ACC112 (cell line): ENCODE measurements around the gene RCOR1.
A peak's percentile ranks its signal among the peaks of the same experiment; 100 is the strongest.
"Not testable (repeated sequence)": the region's sequence is repeated elsewhere in the genome, so short reads cannot be mapped to it uniquely, and the experiment has no call there.

Source experiments
- H2AFZ ChIP-seq: fragments of 200-600 bp; sonication (generic); one replicate; pipeline ENCODE4 v1.6.0; 2017; ENCODE audit warnings: antibody characterized with exemption, low read length; ENCODE audit not compliant: unreplicated experiment
- H3K27ac ChIP-seq: fragments of 200-600 bp; sonication (generic); 2 replicates; pipeline ENCODE4 v1.5.1; 2014; ENCODE audit warnings: low read depth, mild to moderate bottlenecking, antibody characterized with exemption, low read length, moderate library complexity
- H3K27me3 ChIP-seq: fragments of 200-600 bp; sonication (generic); 2 replicates; pipeline ENCODE4 v1.6.1; 2014; ENCODE audit warnings: mild to moderate bottlenecking, antibody characterized with exemption, low read length, moderate library complexity, mixed read lengths; ENCODE audit not compliant: insufficient read depth
- H3K36me3 ChIP-seq: fragments of 200-600 bp; sonication (generic); 2 replicates; pipeline ENCODE4 v1.6.1; 2016; ENCODE audit warnings: mild to moderate bottlenecking, antibody characterized with exemption, low read length, moderate library complexity, mixed read lengths; ENCODE audit not compliant: insufficient read depth
- H3K4me1 ChIP-seq: fragments of 200-600 bp; sonication (generic); one replicate; pipeline ENCODE4 v1.6.1; 2016; ENCODE audit warnings: low read length, mixed read lengths; ENCODE audit not compliant: insufficient read depth, unreplicated experiment, control insufficient read depth
- H3K4me3 ChIP-seq: fragments of 200-600 bp; sonication (generic); 2 replicates; pipeline ENCODE4 v1.5.1; 2014; ENCODE audit warnings: mild to moderate bottlenecking, low read depth, low read length
- H3K79me2 ChIP-seq: fragments of 200-600 bp; sonication (generic); one replicate; pipeline ENCODE4 v1.6.0; 2016; ENCODE audit warnings: low read length; ENCODE audit not compliant: control insufficient read depth, unreplicated experiment, insufficient read depth

RCOR1 gene

DNA sequence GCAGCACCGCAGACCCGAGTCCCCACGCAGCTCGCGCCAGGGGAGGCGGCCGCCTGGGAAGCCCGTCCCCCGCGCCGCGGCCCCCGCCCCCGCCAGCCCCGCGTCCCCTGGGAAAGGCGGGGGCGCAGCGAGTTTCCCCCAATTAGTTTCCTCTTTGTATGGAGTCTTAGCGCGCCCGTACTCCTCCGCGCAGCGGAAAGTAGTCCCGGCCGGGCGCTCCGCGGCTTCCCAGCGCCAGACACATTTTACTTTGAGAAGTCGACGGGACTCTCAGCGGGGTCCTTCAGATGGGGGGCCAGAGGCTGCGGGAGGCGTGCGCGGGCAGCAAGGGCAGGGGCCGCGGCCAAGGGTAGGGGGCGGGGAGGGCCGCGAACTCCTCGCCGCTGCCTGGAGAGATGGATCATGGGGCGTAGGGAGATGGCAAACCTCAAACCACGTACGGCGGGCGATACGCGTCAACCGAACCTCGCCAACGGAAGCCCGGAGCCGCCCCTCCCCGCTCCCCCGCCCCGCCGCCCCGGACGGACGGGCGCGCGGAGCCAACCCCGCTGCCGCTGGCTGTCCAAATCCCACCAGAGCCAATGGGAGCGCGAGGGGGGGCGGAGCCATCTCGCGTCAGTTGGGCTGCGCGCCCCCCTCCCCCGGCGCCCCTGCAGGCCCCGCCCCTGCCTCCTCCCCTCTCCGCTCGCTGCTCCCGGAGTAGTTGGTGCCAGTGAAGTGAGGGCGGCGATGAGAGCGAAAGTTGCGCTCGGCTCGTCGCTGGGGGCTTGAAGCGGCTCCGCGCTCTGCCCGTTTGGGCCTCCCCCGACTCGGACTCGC, at the start of gene RCOR1:
Gene RCOR1, plus strand, starts transcription at position 706 of the 819 bp plus-strand sequence. CDS start 238 bp downstream, outside the sequence.
- Histone ChIP-seq H3K79me2 (peaks cover 43% of the 10 kb centered on the region), H2AFZ (peak within 1 kb of the TSS; percentile 97), H3K27ac (peak within 1 kb of the TSS; percentile 99), H3K4me3 (peak within 1 kb of the TSS; percentile 97), H3K27me3 (no peaks in the 10 kb centered on the region), H3K4me1 (peaks cover 25% of the 10 kb centered on the region), H3K36me3 (no peaks in the 10 kb centered on the region; the same call in 1 of the 2 replicates)

DNA sequence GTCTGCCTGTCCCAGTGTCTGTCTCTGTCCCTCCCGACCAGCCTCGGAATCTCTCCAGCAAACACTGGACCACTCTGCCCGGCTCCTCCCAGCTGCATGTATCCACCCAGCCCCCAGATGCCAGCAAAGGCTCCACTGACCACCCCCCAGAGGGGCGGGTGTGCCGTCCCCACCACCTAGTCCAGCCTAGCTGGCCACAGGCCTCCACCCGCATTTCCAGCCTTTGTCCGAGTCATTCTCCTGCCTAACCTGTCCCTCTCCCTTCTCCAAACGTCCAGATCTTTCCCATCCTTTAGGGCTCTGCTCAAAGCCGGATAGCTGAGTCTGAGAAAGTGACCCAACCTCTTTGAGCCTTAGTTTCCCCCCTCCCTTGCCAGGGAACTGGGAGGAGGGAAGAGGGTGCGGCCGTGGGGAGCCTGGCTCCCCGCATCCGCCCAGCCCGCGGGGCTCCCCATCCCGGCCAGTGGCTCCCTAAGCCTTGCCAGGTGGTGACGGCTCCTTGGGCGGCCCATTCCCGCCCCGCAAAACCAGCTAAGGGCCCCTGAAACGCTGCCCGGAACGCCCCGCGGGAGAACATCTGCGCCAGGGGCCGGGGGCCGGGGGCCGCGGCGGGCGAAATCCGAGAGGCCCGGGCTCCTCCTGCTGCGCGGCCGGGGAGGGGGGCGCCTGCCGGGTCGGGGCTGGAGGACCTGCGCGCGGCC, 48.3 kb upstream of the RCOR1 start:
- peaks cover 12% of the 10 kb centered on the region for H3K4me1 ChIP-seq
- H3K79me2 ChIP-seq = no peaks in the 10 kb centered on the region
- no peak overlapping the region for H3K4me3 ChIP-seq
- no peak overlapping the region for H3K27ac ChIP-seq
- H3K36me3 ChIP-seq = no peaks in the 10 kb centered on the region
- H3K27me3 ChIP-seq = peaks cover 20% of the 10 kb centered on the region
- H2AFZ ChIP-seq = no peak overlapping the region

DNA sequence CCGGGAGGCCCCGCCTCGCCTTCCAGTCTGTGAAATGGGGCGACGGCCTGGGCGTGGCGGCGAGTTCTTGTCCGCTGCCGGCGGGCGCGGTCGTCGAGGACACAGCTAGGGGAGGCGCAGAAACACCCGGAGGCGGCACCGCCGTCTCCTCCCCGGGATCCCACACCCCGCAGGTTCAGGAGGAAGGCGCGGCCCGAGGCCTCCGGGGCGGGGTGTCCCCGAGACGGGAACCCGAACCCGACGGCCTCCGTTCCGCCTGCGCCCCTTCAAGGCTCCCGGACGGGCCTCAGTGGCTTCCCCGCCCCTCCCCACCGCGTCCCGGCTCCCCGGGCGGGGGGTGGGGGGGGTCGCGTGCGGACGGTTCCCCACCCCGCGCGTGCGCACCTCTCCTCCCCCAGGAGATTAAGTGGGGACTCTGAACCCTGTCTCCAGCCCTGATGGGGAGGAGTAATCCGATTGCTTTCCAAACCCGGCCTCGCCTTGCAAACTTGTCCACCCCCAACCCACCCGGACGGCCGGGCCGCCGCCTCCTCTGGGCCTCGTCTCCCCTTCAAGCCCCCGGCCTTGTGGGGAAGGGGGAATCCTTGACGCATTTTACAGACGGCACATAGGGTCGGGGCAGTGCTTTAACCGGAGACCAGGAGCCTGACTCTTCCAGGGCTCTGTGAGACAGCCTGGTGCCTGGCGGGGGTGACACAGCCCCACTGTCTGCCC, 47.5 kb upstream of the RCOR1 start:
- Histone ChIP-seq H3K79me2 (no peaks in the 10 kb centered on the region), H3K27ac (no peak overlapping the region), H3K36me3 (no peaks in the 10 kb centered on the region), H2AFZ (no peak overlapping the region), H3K27me3 (peaks cover 20% of the 10 kb centered on the region), H3K4me3 (no peak overlapping the region), H3K4me1 (peaks cover 4% of the 10 kb centered on the region)

DNA sequence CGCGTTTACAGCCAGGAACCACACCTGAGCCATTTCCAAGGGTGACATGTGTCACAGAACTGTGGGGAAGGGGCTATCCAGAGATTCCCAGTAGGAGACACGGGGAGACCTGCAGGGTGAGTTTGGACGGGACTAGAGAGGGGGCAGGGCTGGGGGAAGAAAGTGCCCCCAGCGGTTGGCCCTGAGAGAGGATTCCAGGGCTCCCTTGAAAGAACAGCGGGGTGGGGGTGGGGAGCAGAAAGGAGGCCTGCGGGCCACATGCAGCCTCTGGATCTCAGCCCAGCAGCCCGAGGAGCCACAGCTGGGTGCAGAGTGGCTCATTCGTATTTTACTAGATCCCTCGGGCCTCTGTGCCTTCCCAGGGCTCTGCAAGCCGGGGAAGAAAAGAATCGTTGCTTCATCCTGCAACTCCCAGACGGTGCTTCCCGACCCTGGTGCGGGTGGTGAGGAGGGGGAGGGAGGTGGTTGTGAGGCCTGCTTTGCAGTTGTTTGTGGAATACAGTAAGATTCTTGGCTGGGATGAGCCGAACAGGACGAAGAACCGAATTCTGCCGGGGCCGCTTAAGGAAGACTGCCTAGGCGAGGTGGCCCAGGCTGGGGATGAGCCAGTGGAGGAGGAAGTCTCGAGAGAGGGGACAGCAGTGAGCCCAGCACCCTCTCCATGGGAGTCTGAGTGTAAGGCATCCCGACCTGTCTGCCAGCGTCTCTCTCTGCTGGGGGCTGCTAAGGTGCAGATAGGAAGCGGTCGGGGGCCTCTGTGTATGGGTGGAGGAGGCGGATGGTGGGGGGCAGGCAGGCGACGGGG, 46.8 kb upstream of the RCOR1 start:
- H3K4me1 ChIP-seq = no peaks in the 10 kb centered on the region
- no peak overlapping the region for H3K27ac ChIP-seq
- no peaks in the 10 kb centered on the region for H3K79me2 ChIP-seq
- H3K27me3 ChIP-seq = peaks cover 20% of the 10 kb centered on the region
- no peaks in the 10 kb centered on the region for H3K36me3 ChIP-seq
- H3K4me3 ChIP-seq = no peak overlapping the region
- H2AFZ ChIP-seq = no peak overlapping the region

DNA sequence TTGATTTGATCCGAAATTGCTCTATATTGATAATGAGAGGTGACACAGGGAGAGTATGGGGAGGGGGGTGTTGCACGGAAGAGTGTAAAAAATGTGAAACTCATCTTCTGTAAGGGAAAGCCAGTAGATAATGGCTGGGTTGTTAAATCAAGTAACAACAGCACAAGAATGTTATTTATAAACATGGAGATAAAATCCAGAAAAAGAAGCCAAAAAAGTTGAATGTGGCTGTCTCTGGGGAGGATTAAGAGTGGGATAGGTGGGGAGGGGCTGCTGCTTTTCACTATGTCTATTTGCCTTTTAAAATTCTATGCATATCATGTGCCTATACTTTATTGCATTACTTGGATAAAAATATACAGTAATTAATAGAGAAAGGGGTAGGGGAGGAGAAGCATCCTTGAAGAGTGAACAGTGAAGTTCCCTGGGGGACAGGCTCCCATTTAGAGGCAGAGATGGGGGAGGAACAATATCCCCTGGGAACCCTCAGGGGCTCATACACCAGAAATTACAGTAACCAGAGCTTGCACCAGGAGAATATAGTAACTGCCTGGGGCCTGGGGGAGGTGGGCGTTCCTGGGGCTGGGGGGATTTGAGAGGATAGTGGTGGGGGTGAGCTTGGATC, 43.7 kb upstream of the RCOR1 start:
- H3K4me3 ChIP-seq = no peak overlapping the region
- peaks cover 17% of the 10 kb centered on the region for H3K4me1 ChIP-seq
- no peaks in the 10 kb centered on the region for H3K79me2 ChIP-seq
- no peak overlapping the region for H3K27ac ChIP-seq
- H2AFZ ChIP-seq = no peak overlapping the region
- no peaks in the 10 kb centered on the region for H3K36me3 ChIP-seq
- H3K27me3 ChIP-seq = peaks cover 20% of the 10 kb centered on the region

DNA sequence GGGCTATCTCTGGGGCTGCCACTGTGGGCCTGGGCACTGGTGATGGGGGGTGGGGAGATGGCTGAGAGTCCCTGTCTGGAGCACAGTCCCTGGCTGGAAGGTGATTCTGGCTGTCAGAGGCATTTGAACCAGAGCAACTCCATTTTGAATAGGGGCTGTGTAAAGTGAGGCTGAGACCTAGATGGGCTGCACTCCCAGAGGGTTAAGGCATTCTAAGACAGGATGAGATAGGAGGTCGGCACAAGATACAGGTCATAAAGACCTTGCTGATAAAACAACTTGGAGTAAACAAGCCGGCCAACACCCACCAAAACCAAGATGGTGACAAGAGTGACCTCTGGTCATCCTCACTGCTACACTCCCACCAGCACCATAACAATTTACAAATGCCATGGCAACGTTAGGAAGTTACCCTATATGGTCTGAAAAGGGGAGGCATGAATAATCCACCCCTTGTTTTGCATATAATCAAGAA, 41.5 kb upstream of the RCOR1 start:
- H3K36me3 ChIP-seq, H3K4me3 ChIP-seq, H3K27ac ChIP-seq, H3K79me2 ChIP-seq, H2AFZ ChIP-seq, H3K27me3 ChIP-seq: not testable (repeated sequence)
- H3K4me1 ChIP-seq = peaks cover 22% of the 10 kb centered on the region

DNA sequence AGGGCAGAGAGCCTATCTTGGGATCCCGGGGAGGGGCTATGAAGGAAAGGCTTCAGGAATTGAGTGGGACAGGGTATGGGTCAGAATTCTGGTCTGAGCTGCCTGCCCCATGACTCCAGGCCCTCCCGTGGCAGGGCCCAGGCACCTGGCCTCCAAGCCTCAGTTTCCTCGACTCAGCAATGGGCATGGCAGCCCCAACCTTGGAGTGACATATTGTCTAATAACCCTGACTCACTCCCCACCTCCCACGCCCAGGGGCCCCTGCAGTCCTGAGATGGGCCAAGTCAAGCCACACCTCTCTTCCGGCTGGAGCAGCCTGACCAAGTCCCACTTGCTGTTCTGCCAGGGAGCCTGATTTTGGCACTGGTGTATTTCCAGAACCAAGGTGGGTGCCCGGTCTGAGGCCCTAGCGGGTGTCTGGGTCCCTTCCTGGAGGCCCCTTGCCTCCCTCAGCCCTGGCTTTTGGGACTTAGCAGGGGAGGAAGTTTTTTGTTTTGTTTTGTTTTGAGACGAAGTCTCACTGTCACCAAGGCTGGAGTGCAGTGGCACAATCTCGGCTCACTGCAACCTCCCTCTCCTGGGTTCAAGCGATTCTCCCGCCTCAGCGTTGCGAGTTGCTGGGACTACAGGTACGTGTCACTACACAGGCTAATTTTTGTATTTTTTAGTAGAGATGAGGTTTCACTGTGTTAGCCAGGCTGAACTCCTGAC, 40.3 kb upstream of the RCOR1 start:
- H3K4me1 ChIP-seq = peaks cover 22% of the 10 kb centered on the region
- H3K27ac ChIP-seq = peak overlapping the region; percentile 42
- H3K79me2 ChIP-seq = no peaks in the 10 kb centered on the region
- peak overlapping the region; percentile 20 for H2AFZ ChIP-seq
- H3K4me3 ChIP-seq = peak overlapping the region; percentile 67
- H3K27me3 ChIP-seq = no peaks in the 10 kb centered on the region
- no peaks in the 10 kb centered on the region for H3K36me3 ChIP-seq

DNA sequence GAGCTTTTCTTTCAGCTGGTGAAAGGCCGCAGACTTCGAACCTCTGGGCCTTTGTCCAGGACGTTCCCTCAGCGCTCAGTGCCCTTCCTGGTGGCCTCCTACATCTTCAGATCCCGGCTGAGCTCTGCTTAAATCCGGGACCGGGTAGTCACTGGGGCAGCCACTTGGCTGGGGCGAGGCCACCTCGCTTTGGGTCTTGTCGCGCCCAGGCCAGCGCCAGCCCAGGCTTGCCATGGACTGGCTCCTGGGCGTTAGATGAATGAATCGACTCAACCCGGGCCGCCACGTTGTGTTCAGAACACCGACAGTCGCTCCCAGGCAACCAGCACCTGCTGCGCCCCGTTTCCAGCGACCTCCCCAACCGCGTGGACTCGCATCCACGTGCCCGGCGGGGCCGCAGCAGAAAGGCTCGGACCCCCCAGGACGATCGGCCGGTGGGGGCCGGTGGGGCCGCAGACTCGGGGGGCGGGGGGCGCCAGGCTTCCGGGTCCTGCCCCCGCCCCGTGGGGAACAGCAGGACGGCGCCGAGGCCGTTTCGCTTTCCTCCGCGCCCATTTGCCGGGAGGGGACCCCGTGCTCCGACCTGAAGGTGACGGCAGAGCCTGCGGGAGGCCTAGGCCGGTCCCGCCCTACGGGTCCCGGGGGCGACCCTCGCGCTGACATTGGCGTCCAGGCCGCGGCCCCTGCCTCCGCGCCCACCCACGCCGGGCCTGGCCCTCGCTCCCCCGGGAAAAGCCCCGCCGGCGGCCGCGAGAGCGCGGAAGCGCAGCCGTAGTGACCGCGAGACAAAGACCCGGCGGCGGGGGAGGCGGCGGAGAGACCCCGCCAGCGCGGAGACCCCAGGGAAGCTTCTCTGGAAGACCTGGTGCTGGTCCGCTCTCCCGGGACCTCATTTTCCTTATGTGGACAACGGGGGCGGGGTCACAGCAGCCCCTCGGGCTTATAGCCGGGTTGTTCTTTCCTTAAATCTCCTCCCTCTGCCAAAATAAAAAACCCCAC, 37.3 kb upstream of the RCOR1 start:
- peak overlapping the region; percentile 85 for H3K4me3 ChIP-seq
- H3K27me3 ChIP-seq = no peaks in the 10 kb centered on the region
- peak overlapping the region; percentile 77 for H2AFZ ChIP-seq
- H3K36me3 ChIP-seq = no peaks in the 10 kb centered on the region
- peaks cover 22% of the 10 kb centered on the region for H3K4me1 ChIP-seq
- no peaks in the 10 kb centered on the region for H3K79me2 ChIP-seq
- no peak overlapping the region; the same call in 1 of the 2 replicates for H3K27ac ChIP-seq
